Measurements from ENCODE around the gene PRG3. TPM values are rescaled to one million over a fixed set of nuclear protein-coding genes. Genes with fewer than 3 reads are reported as not detected.

PRG3 gene
- total RNA-seq, 1 experiment from 2014 or later, result not detected

DNA sequence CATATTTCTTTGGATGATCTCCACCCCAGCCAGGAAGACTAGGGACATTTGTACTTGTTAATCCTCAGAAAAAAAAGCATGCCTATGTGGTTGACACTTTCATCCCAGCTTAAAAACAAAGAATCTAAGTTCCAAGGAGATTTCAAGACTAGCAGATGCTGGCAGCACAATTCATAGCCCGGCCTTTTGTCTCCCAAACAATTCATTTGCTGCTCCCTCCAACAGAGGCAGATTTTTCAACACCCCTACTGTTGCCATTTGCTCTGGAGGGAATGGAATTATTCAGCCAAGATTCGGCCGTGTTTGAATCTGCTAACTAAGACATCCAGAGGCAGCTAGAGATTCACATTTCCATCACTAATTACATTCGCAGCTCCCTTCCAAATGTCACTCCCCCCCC lies 27.5 kb downstream of the PRG3 start:
- H3K4me1 ChIP-seq (replicated peaks; ENCODE audit: insufficient read depth), result no peaks in the 10 kb centered on the region
- no TSS peak for BruUV-seq (replicated peaks)
- 0 out of 2 replicates have a peak, but pooled peaks cover 4% of the 10 kb centered on the region for H3K36me3 ChIP-seq (ENCODE audit: low read depth)
- POLR2A ChIA-PET (ENCODE audit: unreplicated experiment), result no interaction called here
- H3K4me3 ChIP-seq, result no peak overlapping the region
- no peak for TF ChIP-seq CTCF (conservative IDR thresholded peaks at IDR 0.05)
- no peak for DNase-seq
- H3K27me3 ChIP-seq (ENCODE audit: insufficient read depth, low read depth), result peaks cover 22% of the 10 kb centered on the region
- intact Hi-C loops (cut with micrococcal nuclease; ENCODE audit: unreplicated experiment), result no loop called here
- no peak overlapping the region for H3K27ac ChIP-seq
- no peak overlapping the region for H3K4me2 ChIP-seq
- no peaks in the 10 kb centered on the region for H3F3A ChIP-seq (ENCODE audit: insufficient read depth, low read depth)
- H3K9me2 ChIP-seq (ENCODE audit: insufficient read depth), result no peaks in the 10 kb centered on the region
- no peaks in the 10 kb centered on the region for H3K79me2 ChIP-seq (ENCODE audit: low read depth)
- H2AFZ ChIP-seq, result no peak overlapping the region
- CTCF ChIA-PET, result interaction anchor here (0.7 kb wide), 1 partner anchor 142 kb away, joined by 13 read pairs; no protein-coding TSS in a partner anchor
- H4K20me1 ChIP-seq (ENCODE audit: insufficient read depth), result no peaks in the 10 kb centered on the region
- H3K9me3 ChIP-seq (ENCODE audit: insufficient read depth, low read depth), result peaks cover 10% of the 10 kb centered on the region

GRCh38 chr11:57353036-57353435 lies 27.9 kb downstream of the PRG3 start:
- H3K4me2 ChIP-seq, result no peak overlapping the region
- DNase-seq, result no peak
- H3F3A ChIP-seq (ENCODE audit: insufficient read depth, low read depth), result no peaks in the 10 kb centered on the region
- no peaks in the 10 kb centered on the region for H4K20me1 ChIP-seq (ENCODE audit: insufficient read depth)
- ChIA-PET CTCF (interaction anchor here (0.7 kb wide), 1 partner anchor 141 kb away, joined by 13 read pairs; no protein-coding TSS in a partner anchor), POLR2A (ENCODE audit: unreplicated experiment) (no interaction called here)
- H3K4me1 ChIP-seq (replicated peaks; ENCODE audit: insufficient read depth), result no peaks in the 10 kb centered on the region
- H2AFZ ChIP-seq, result no peak overlapping the region
- H3K9me2 ChIP-seq (ENCODE audit: insufficient read depth), result no peaks in the 10 kb centered on the region
- no peak overlapping the region for H3K4me3 ChIP-seq
- no peak overlapping the region for H3K27ac ChIP-seq
- intact Hi-C loops (cut with micrococcal nuclease; ENCODE audit: unreplicated experiment), result no loop called here
- 0 out of 2 replicates have a peak, but pooled peaks cover 4% of the 10 kb centered on the region for H3K36me3 ChIP-seq (ENCODE audit: low read depth)
- H3K27me3 ChIP-seq (ENCODE audit: insufficient read depth, low read depth), result peaks cover 22% of the 10 kb centered on the region
- H3K9me3 ChIP-seq (ENCODE audit: insufficient read depth, low read depth), result peaks cover 10% of the 10 kb centered on the region
- BruUV-seq (replicated peaks), result no TSS peak
- no peaks in the 10 kb centered on the region for H3K79me2 ChIP-seq (ENCODE audit: low read depth)
- no peak for TF ChIP-seq EZH2 (IDR thresholded peaks at IDR 0.05; ENCODE audit: low read depth)
- no peak for TF ChIP-seq CTCF (conservative IDR thresholded peaks at IDR 0.05)

DNA sequence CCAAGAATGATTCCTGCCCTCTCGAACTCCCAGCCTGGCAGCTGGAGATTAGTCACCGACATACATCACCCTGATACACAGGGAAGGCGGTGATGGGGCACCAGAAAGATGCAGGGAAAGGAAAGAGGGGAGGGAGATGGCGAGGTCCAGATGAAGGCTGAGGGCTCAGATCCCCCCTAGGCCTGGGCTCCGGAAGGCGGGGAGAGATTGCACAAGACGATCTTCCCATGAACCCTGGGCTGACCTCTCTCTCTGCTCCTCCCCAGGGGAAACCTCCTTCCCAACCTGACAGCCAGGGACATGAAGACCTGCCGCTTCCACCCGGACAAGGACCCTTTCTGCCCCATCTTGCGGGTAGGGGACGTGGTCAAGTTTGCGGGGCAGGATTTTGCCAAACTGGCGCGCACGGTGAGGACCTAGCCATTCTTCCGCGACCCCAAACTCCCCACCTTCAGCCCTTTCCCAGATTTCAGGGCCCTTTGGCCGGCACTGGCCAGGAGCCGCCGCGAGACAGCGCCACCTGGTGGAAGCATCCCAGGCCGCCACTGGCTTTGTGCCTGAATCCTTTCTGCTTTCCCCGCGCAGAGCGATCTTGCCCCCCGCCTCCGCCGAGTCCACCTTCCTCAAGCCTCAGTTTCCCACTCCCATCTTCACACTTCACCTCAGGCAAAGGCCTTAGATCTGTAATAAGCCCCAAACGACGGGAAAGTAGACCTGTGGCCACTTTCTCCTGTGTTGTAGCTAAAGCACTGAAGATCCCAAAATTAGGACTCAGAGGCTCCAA lies 31.3 kb downstream of the PRG3 start:
- CTCF ChIA-PET, result interaction anchor here (0.5 to 0.8 kb wide), 8 partner anchors 10 to 1184 kb away, joined by 3 to 11 read pairs (median 5); no protein-coding TSS in a partner anchor
- peak overlapping the region; percentile 52; the same call in 1 of the 2 replicates for H2AFZ ChIP-seq
- no peaks in the 10 kb centered on the region for H3K79me2 ChIP-seq (ENCODE audit: low read depth)
- peak in 1 of 2 experiments; percentile 65 for DNase-seq
- no peaks in the 10 kb centered on the region for H4K20me1 ChIP-seq (ENCODE audit: insufficient read depth)
- peaks cover 10% of the 10 kb centered on the region for H3K9me3 ChIP-seq (ENCODE audit: insufficient read depth, low read depth)
- no peaks in the 10 kb centered on the region for H3K4me1 ChIP-seq (replicated peaks; ENCODE audit: insufficient read depth)
- POLR2A ChIA-PET (ENCODE audit: unreplicated experiment), result interaction anchor here (0.5 to 0.6 kb wide), 2 partner anchors 176 to 306 kb away, joined by 4 to 7 read pairs; no protein-coding TSS in a partner anchor
- no TSS peak for BruUV-seq (replicated peaks)
- 0 out of 2 replicates have a peak, but pooled peaks cover 4% of the 10 kb centered on the region for H3K36me3 ChIP-seq (ENCODE audit: low read depth)
- peaks cover 22% of the 10 kb centered on the region for H3K27me3 ChIP-seq (ENCODE audit: insufficient read depth, low read depth)
- no peak overlapping the region for H3K27ac ChIP-seq
- intact Hi-C loops (cut with micrococcal nuclease; ENCODE audit: unreplicated experiment), result loop anchor here (1.0 to 5.0 kb wide), 3 partner anchors 133 to 1323 kb away; no protein-coding TSS in a partner anchor
- peak overlapping the region; percentile 41; the same call in 1 of the 2 replicates for H3K4me2 ChIP-seq
- H3F3A ChIP-seq (ENCODE audit: insufficient read depth, low read depth), result no peaks in the 10 kb centered on the region; the same call in 1 of the 2 replicates
- no peaks in the 10 kb centered on the region for H3K9me2 ChIP-seq (ENCODE audit: insufficient read depth)
- TF ChIP-seq EZH2 (IDR thresholded peaks at IDR 0.05; ENCODE audit: low read depth), result no peak
- peak; percentile 92 for TF ChIP-seq CTCF (conservative IDR thresholded peaks at IDR 0.05)
- no peak overlapping the region for H3K4me3 ChIP-seq

All from PC-9 (cell line).